Colonic mucosa (tissue), 4 donors: Measurements from ENCODE around the gene NPVF. TPM values are rescaled to one million over a fixed set of nuclear protein-coding genes. Genes with fewer than 3 reads are reported as not detected.
A peak's percentile ranks its signal among the peaks of the same experiment; 100 is the strongest.

Source experiments
- DNase-seq: peaks from one replicate; pipeline ENCODE4 v3.0.0-alpha.2; 2020
- H3K27ac ChIP-seq: fragments of 200-600 bp; one replicate; pipeline ENCODE4 v1.8.0; 2021
- H3K27me3 ChIP-seq: fragments of 200-600 bp; one replicate; pipeline ENCODE4 v1.8.0; 2021
- H3K36me3 ChIP-seq: fragments of 200-600 bp; one replicate; pipeline ENCODE4 v1.8.0; 2021
- H3K4me1 ChIP-seq: fragments of 200-600 bp; one replicate; pipeline ENCODE4 v1.8.0; 2021; ENCODE audit warnings: mild to moderate bottlenecking
- H3K4me3 ChIP-seq: fragments of 200-600 bp; one replicate; pipeline ENCODE4 v1.8.0; 2021
- H3K9ac ChIP-seq, 2 donors: one replicate each; pipeline ENCODE4 v1.7.0; 2013; ENCODE audit warnings: control low read depth in 2 of 2, low read depth in 2 of 2, low read length in 2 of 2
- H3K9me3 ChIP-seq: fragments of 200-600 bp; one replicate; pipeline ENCODE4 v1.8.0; 2021
- intact Hi-C: fragments of 100-400 bp; cut with DNase I; formaldehyde crosslinking; loops from one replicate; pipeline ENCODE4 v1.14.1; 2022
- total RNA-seq, 2 donors: library from RNA; stranded (reverse); fragmentation: NEBNext Ultra II Directional in 1 of 2; extraction: Animal tissue kit (Norgen Biotek cat#: 25700) in 1 of 2; gene quantifications; one replicate each; pipeline ENCODE4 v1.2.1, GENCODE V29; 2021
- TF ChIP-seq, protein P1 (sequence below): fragments of 200-600 bp; IDR thresholded peaks from one replicate; pipeline ENCODE4 v1.8.0; 2022; ENCODE audit warnings: antibody characterized with exemption, mild to moderate bottlenecking
- donor health status: healthy.
- donor health status: DM: no; HTN: no; CAD: no.
- donor health status: DM: no; HTN: no; CAD: no.

NPVF gene
- total RNA-seq, 2 donors from 2014 or later: not detected

DNA sequence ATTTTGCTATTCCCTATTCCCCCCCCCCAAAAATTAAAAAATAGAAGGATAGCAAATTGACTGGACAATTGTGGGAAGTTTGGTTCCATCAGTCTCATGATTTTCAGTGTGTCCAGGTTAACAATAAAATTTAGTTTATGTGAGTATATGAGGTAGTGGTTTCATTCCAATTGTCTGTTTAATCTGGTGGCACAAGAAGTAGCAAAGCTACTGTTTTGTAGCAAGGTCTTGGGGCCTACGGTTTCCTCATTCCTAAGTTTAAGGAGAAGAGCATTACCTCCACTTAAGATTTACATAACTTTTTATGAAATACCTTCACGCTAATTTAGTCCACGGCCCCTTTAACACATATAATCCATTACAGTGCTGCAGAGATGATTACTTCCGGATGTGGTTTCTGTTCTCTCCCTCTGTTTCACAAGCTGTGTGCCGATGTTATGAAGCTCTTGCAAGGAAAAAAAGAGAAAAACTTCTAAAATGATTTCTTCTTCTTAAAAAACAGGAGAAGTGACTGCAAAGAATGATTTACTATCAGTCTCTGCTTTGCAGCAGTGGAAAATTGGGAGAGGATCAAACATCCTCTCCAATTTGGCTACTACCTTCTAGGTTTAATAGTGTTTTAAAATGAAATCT is 32.7 kb upstream of the NPVF start:
- peak; percentile 41 for DNase-seq
- Histone ChIP-seq H3K4me3 (no peak overlapping the region), H3K4me1 (peaks cover 7% of the 10 kb centered on the region), H3K36me3 (no peaks in the 10 kb centered on the region), H3K27ac (peak overlapping the region; percentile 65), H3K9ac (peak overlapping the region in 1 of 2 donors; percentile 9), H3K27me3 (no peaks in the 10 kb centered on the region), H3K9me3 (no peaks in the 10 kb centered on the region)
- TF ChIP-seq, protein P1, sequence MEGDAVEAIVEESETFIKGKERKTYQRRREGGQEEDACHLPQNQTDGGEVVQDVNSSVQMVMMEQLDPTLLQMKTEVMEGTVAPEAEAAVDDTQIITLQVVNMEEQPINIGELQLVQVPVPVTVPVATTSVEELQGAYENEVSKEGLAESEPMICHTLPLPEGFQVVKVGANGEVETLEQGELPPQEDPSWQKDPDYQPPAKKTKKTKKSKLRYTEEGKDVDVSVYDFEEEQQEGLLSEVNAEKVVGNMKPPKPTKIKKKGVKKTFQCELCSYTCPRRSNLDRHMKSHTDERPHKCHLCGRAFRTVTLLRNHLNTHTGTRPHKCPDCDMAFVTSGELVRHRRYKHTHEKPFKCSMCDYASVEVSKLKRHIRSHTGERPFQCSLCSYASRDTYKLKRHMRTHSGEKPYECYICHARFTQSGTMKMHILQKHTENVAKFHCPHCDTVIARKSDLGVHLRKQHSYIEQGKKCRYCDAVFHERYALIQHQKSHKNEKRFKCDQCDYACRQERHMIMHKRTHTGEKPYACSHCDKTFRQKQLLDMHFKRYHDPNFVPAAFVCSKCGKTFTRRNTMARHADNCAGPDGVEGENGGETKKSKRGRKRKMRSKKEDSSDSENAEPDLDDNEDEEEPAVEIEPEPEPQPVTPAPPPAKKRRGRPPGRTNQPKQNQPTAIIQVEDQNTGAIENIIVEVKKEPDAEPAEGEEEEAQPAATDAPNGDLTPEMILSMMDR: no peak
- intact Hi-C loops: loop anchor here (2.0 kb wide), 1 partner anchor 304 kb away; no protein-coding TSS in a partner anchor

DNA sequence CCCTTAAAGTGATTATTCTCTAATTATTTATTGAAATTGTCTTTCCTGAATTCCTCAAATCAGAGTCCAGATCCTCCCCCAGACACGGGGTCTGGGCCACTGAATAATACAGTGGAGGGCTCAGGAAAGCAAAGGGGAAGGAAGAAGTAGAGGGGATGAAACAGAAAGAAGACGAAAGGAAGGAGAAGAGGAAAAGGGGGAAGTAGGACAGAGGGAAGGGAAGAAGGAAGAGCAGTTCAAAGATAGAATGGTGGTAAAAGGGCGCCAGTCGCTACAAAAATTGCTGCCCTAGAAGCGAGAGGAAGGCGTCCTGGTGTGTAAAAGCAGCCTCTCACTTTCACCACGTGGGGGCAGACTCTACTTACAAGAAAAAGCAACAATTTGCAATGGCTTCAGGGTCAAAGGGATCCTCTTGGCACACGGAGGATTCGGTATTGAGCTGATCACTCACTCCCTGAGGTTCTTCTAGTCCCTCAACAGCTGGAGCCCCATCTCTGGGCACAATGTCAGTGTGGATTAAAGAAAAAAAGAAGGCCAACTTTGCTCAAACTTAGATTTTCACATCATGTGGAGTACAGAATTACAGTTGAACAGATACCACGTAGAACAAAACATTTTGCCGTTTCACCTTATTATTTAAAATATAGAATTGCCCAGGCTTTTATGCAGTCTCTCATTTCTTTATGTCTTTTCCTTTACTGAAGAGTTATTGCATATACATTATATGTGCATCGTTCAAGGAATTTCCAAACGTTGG is 31.4 kb upstream of the NPVF start:
- DNase-seq: peak; percentile 82
- Histone ChIP-seq H3K27me3 (no peaks in the 10 kb centered on the region), H3K9me3 (no peaks in the 10 kb centered on the region), H3K4me1 (peaks cover 9% of the 10 kb centered on the region), H3K4me3 (no peak overlapping the region), H3K9ac (peak overlapping the region in 1 of 2 donors; percentile 19), H3K36me3 (no peaks in the 10 kb centered on the region), H3K27ac (no peak overlapping the region)
- TF ChIP-seq, protein P1: peak; percentile 86
- intact Hi-C loops: loop anchor here (1.0 to 2.0 kb wide), 2 partner anchors 130 to 305 kb away; no protein-coding TSS in a partner anchor

DNA sequence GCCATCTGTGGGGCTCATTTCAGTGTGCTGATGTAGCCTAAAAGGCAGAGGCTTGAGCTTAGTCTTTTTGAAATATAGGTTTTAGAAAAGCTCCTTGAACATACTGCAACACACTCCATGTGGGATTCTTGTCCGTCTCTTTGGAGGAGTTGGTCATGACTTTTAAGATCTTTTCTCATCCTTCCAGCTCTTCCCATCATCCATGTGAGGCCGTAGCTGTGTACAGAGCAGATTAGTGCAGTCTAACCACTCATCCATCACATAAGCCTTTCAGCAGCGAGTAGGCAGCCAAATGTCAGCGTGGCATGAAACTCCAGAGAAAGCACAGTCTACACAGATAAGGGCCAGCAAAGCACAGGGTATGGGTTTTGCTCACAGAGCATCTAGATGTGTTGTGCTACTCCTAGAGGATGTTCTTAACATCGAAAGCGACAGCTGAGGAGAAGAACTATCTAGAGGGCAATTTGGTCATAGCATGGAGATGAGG is 28.1 kb upstream of the NPVF start:
- Histone ChIP-seq H3K4me3 (no peak overlapping the region), H3K4me1 (peaks cover 6% of the 10 kb centered on the region), H3K27me3 (no peaks in the 10 kb centered on the region), H3K9ac (peak overlapping the region in 1 of 2 donors; percentile 28), H3K9me3 (no peaks in the 10 kb centered on the region), H3K27ac (no peak overlapping the region), H3K36me3 (no peaks in the 10 kb centered on the region)
- TF ChIP-seq, protein P1: no peak
- intact Hi-C loops: no loop called here
- DNase-seq: no peak

DNA sequence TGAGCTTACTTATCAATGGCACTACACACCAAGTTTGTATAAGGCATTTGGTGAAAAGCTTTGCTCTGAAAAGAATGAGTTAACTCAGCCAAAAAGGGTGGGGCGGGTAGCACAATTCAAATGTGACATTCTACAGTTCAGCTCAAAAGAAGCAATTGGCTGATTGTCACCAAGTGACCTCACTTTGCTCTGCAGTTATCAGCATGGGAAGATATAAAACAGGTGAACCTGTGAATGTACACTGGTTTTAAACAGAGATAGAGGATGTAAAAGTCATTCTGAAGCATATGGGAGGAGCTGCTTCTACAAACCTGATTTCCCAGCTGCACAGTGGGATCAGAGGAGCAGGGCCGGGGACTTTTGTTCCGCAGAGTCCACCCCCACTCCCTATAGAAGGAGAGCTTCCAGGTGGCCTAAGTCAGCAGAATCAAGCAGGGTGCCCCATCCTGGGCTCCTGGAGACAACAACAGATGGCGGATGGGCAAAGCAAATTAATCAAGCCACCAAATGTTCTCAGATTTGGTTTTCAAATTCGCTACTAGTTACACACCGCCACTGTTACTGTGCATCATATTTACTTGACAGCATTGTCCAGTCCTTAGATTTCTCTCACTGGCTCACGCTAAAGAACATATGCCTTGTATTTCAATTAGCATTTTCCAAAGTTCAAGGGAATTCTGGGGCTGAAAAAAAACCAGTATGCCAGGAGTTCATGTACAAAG is 27.5 kb upstream of the NPVF start:
- H3K4me1 ChIP-seq: peaks cover 4% of the 10 kb centered on the region
- DNase-seq: peak; percentile 62
- H3K9me3 ChIP-seq: no peaks in the 10 kb centered on the region
- no peaks in the 10 kb centered on the region for H3K27me3 ChIP-seq
- no peaks in the 10 kb centered on the region for H3K36me3 ChIP-seq
- intact Hi-C loops: no loop called here
- no peak overlapping the region for H3K27ac ChIP-seq
- TF ChIP-seq, protein P1: no peak
- H3K4me3 ChIP-seq: no peak overlapping the region
- H3K9ac ChIP-seq: peak overlapping the region in 1 of 2 donors; percentile 28

DNA sequence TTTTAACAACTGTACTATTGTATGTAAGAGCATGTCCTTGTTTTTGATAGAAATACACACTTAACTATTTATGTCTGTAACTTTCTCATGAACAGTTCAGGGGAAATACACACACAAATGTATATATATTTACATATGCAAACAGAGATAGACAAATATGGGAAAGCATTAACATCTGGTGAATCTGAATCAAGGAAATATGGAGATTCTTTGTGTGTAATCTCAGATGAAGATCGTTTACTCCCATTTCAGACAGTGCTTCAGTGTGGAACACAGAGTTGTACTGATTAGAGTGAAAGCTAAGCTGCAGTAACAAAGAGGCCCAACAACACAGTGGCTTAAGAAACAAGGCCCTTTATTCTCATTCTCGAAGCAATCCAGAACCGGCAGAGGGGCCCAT is 26.3 kb upstream of the NPVF start:
- intact Hi-C loops: loop anchor here (5.0 kb wide), 1 partner anchor 598 kb away; no protein-coding TSS in a partner anchor
- Histone ChIP-seq H3K9me3 (no peaks in the 10 kb centered on the region), H3K4me3 (no peak overlapping the region), H3K27me3 (no peaks in the 10 kb centered on the region), H3K36me3 (no peaks in the 10 kb centered on the region), H3K9ac (no peak overlapping the region), H3K27ac (no peak overlapping the region), H3K4me1 (peaks cover 4% of the 10 kb centered on the region)
- DNase-seq: no peak
- TF ChIP-seq, protein P1: no peak
